Measurements from ENCODE around the gene PLD4.
A peak's percentile ranks its signal among the peaks of the same experiment; 100 is the strongest.
"Not testable (repeated sequence)": the region's sequence is repeated elsewhere in the genome, so short reads cannot be mapped to it uniquely, and the experiment has no call there.

PLD4 gene

DNA sequence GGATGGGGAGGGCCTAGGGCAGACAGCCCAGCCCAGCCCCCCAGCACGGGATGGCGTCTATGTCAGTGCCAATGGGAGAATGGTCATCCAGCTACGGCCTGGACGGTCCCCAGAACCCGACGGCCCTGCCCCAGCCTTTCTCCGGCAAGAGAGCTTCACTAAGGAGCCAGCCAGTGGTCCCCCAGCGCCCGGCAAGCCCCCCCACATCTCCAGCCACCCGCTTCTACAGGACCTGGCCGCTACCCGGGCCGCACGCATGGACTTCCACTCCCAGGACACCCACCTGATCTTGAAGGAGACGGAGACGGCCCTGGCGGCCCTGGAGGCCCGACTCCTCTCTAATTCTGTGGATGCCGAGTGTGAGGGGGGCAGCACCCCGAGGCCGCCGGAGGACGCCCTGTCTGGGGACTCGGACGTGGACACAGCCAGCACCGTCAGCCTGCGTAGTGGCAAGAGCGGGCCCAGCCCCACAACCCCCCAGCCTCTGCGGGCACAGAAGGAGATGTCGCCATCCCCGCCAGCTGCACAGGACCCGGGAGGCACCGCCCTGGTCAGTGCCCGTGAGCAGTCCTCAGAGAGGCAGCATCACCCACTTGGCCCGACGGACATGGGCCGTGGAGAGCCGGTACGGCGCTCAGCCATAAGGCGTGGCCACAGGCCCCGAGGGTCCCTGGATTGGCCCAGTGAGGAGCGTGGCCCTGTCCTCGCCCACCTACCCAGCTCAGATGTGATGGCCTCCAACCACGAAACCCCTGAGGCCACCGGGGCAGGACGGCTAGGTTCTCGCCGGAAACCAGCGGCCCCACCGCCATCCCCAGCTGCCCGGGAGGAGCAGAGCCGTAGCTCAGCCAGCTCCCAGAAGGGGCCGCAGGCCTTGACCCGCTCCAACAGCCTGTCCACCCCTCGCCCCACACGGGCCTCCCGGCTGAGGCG lies 37.7 kb upstream of the PLD4 start:
- DNase-seq: no peak

DNA sequence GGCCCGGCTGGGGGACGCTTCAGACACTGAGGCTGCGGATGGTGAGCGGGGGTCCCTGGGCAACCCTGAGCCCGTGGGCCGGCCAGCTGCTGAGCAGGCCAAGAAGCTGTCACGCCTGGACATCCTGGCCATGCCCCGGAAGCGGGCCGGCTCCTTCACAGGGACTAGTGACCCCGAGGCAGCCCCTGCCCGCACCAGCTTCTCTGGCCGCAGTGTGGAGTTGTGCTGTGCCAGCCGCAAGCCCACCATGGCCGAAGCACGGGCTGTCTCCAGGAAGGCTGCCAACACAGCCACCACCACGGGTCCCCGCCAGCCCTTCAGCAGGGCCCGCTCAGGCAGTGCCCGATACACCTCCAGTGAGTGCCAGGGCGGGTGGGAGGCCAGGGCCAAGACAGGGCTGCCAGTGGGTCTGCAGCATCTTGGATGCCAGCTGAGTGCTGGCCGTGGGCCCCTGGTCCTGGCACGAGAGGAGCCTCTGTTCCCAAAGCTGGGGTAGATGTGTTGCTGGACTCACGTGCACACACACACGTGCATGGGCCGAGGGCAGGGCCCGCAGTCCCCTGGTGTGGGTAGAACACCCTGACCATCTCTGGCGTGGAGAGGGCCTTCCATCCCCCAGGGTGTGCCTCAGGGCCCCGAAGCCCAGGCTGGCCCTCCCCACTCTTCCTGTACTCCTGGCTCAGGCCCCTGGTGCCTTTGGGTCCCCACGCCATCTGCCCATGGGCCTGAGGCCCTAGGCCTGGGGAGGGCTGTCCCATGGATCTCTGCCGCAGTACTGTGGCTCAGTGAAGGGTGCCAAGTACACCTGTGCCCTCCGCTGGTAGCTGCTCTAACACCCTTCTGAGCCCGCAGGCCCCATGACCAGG lies 36.8 kb upstream of the PLD4 start:
- DNase-seq: peak; percentile 46

GRCh38 chr14:104888489-104889374 lies 35.9 kb upstream of the PLD4 start:
- DNase-seq: peak; percentile 43

GRCh38 chr14:104889375-104889757 lies 35.3 kb upstream of the PLD4 start:
- peak; percentile 40 for DNase-seq

DNA sequence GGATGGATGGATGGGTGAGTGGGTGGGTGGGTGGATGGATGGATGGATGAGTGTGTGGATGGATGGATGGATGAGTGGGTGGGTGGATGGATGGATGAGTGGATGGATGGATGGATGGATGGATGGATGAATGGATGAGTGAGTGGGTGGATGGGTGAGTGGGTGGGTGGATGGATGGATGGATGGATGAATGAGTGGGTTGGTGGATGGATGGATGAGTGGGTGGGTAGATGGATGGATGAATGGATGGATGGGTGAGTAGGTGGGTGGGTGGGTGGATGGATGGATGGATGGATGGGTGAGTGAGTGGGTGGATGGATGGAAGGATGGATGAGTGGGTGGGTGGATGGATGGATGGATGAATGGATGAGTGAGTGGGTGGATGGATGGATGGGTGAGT lies 34.4 kb upstream of the PLD4 start:
- DNase-seq: not testable (repeated sequence)

- peak; percentile 31 for DNase-seq
Observed at GRCh38 chr14:104891121-104891551, 33.5 kb upstream of the PLD4 start.

GRCh38 chr14:104891664-104892530 lies 32.8 kb upstream of the PLD4 start:
- DNase-seq: peak; percentile 52

GRCh38 chr14:104892531-104893434 lies 31.9 kb upstream of the PLD4 start:
- DNase-seq: peak; percentile 51

- DNase-seq: peak; percentile 52
Observed at GRCh38 chr14:104893435-104894207, 31.1 kb upstream of the PLD4 start.

DNA sequence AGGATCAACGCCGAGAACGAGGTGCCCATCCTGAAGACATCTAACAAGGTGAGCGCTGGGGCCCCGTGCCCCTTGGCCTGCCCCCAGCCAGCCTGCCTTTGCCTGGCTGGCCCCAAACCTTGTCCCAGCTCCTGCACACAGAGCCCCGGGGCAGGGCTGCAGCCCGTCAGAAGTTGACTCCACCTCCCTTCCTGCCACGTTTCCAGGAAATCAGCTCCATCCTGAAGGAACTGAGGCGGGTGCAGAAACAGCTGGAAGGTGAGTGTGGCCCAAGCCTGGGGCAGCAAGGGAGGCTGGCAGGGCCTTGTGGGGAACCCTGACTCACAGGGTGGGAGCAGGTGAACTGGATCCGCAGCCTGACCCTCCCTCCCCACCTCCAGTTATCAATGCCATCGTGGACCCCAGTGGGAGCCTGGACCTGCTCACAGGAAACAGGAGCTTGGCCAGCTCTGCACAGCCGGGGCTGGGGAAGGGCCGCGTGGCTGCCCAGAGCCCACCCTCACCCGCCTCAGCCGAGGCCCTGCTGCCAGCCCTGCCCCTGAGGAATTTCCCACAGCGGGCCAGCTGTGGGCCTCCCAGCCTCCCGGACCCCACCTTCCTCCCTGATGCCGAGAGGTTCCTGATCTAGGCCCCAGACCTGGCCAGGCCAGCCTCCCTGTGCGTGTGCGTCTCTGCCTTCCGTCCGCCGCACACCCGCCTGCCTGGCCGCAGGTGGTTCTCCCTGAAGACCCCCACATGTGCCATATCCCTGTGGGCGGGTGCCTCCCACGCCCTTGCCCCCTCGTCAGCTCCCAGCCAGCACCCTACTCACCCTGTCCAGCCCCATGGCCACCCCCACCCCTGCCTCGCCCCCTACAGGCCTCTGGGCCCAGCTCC lies 30.1 kb upstream of the PLD4 start:
- DNase-seq: peak; percentile 44

DNA sequence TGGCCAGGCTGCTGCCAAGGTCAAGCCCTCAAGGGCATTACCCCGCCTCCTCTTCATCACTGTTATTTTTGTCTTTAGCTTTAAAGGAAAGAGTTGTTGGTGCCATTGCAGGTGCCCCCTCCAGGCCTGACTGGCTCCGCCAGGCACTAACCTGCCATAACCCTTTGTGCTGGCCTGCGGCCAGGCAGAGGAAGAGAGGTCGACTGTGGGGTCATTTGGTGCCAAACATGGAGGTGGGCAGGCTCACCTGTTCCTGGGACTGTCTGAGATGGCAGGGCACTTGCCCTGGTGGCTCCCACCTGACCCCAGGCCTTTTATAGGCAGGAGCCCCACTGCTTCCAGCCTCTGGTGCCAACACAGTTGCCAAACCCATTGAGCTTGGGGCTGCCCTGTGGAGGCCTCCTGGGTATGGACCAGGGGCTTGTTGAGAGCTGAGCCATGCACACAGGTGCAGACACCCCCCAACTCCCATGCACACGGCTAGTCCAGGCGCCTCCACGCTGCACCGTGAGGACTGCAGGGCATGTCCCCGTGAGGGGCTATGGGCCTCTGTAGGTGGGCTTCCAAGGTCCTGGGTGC lies 29.4 kb upstream of the PLD4 start:
- peak; percentile 41 for DNase-seq

DNA sequence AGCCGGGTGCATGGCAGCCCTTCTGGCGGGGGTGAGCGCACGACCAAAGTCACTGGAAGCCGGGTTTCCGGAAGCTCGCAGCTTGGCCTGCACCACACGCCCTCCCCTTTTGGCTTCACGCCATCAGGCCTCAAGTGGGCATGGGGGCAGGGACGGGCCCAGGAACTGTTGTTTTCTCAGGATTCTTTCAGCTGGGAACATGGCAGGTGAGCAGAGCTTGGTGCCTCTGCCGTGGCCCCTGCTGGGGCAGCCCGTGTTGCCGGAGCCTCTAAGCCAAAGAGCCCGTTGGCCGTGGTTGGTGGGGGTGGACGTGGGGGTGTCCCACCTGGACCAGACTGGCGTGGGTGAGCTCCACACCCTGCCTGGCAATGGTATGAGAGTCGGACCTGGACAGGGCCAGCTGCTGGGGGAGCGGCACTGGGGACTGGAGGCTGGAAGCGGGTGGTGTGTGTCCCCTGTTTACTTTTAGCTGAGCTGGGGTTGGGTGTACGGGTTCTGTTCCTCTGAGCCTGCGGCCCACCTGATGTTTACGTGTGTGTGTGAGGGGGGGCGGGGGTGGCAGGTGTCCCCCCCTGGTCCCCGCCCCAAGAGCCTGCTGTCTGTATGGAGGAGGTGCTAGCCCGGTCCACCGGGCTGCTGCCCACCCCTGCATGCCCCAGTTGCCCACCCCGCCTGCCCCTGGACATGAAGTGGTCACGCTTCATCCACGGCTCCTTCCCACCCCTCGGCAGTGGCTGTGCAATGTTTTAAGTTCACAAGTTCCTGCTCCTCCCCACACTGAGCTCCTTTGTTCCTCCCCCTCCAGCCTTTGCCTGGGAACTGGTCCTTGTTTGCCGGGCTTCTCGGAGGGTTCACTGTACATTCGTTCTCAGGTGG lies 28.7 kb upstream of the PLD4 start:
- DNase-seq: peak; percentile 50

DNA sequence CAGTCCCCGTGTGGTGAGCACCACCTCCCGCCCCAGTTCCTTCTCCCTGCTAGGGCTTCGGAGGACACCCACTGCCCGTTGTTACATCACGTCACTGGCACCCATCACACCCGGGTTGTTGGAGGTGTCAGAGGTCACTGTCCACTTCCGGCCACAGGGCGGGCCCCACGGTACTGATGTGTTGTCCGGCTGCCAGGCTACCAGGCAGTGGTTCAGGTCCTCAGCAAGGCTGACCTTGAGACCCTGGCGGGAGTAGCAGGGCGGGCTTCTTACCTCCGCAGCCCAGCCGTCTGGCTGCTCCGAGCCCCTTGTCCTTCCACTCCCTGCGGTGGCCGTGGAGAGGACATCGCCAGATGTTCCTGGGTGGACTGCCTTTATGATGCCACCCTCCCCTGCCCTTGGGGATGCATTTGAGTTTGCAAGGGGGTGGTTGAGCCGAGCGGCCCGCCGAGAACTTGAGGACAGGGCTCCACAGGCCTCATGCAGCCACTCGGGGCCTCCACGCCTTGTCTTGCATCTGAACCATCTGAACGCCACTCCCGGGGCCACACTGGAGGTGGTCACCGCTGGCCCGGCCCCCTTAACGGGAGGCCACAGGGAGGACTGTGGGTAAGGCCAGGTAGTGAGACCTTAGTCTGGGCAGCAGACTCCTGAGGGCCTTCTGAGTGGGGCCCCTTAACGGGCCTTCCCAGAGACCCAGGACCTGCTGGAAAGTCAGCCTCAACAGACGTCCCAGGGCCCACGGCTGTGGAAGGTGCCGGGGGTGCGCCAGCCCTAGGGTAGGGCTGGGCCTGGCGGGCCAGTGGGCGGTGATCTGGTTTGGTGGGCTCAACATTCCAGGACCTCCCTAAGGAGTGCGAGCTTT lies 27.1 kb upstream of the PLD4 start:
- DNase-seq: peak; percentile 50

DNA sequence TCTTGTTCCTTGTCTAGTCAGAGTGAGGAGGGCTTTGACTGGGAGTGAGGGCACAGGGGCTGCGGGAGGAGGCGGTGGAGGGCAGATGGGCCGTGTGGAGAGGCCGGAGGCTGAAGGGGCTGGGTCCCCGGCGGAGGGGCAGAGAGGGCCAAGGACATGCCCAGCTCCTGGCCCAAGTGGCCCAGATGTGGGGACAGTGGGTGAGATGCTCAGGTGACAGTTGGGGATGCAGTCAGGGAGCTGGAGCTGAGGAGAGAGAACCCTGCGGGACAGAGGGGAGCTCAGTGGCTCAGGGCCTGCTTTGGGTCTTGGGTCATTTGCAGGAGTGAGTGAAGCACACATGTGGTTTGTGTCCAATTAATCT lies 26.5 kb upstream of the PLD4 start:
- no peak for DNase-seq

GRCh38 chr14:104898870-104899510 lies 25.7 kb upstream of the PLD4 start:
- peak; percentile 52 for DNase-seq

DNA sequence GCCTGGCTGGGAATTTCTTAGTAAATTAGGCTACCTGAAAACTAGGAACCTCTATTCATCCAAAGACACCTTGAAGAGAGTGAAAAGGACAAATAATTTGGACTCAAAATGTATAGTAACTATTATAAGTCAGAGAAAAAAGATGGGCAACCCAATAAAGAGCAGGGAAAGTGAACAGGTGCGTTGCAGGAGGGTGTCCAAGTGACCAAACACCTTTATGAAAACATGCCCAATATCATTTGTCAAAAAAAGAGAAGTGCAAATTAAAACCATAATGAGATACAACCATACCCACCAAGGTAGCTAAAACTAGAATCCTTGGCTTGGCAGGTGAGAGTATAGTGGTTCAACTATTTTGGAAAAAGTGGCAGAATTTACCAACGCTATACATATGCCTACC lies 24.9 kb upstream of the PLD4 start:
- peak; percentile 7 for DNase-seq

All from islet precursor cell (in vitro differentiated cells).